ENCODE measurements around the gene LNPEP. TPM values are rescaled to one million over a fixed set of nuclear protein-coding genes. Genes with fewer than 3 reads are reported as not detected.
A peak's percentile ranks its signal among the peaks of the same experiment; 100 is the strongest.

LNPEP gene
- total and polyA plus RNA-seq, 4 donors: 4.6 to 78.9 (median 19.0) TPM

DNA sequence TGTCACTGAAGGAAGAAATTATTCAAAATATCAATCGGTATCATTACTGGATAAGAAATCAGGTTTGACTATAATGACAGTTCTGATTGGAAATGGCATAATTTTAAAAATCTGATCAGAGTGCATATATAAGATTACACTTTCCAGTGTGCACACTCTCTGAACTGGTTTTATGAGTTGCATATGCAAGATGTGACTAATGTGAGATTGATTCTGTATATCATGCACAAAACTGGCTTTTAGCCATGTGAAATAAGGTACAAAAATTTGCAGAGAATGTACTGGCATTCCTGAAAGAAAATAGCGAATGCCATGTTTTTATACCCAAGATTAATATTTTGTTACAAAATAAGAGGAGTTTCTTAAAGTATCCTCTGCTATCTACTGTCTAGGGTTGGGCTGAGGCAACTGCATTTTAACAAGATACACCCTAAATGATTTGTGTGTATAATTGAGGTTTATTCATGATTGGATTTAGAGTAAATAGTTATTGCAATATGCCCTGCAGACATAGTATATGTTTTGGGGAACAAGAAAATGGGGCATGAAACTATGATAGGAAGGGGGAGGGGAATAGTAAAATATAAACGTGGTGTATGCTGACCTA, 70.7 kb downstream of the LNPEP start:
- WGBS, 2 donors: 80 to 84% methylated on average over 3 of the region's 3 CpGs
- Histone ChIP-seq H3K27me3 (ENCODE audit: control insufficient read depth in 3 of 3, insufficient read depth in 3 of 3, low read length in 2 of 3) (no peaks in the 10 kb centered on the region), H3K9ac (ENCODE audit: insufficient read depth in 1 of 2, low read length in 2 of 2) (no peak overlapping the region), H3K36me3 (ENCODE audit: control insufficient read depth in 4 of 4, insufficient read depth in 4 of 4, low read length in 4 of 4) (peaks cover 3 to 20% (median 8%) of the 10 kb centered on the region in 4 donors), H3K4me1 (ENCODE audit: control insufficient read depth in 5 of 5, insufficient read depth in 5 of 5, low read length in 5 of 5) (peaks cover 0 to 8% (median 0%) of the 10 kb centered on the region in 5 donors), H3K4me3 (no peak overlapping the region), H3K9me3 (ENCODE audit: control insufficient read depth in 4 of 4, insufficient read depth in 3 of 4, low read length in 3 of 4) (no peaks in the 10 kb centered on the region), H3K27ac (ENCODE audit: low read depth in 1 of 2, low read length in 1 of 2) (no peak overlapping the region)
- ATAC-seq (ENCODE audit: insufficient read depth, low FRiP score) (no peak), DNase-seq (no peak)
- TF ChIP-seq, protein P1, sequence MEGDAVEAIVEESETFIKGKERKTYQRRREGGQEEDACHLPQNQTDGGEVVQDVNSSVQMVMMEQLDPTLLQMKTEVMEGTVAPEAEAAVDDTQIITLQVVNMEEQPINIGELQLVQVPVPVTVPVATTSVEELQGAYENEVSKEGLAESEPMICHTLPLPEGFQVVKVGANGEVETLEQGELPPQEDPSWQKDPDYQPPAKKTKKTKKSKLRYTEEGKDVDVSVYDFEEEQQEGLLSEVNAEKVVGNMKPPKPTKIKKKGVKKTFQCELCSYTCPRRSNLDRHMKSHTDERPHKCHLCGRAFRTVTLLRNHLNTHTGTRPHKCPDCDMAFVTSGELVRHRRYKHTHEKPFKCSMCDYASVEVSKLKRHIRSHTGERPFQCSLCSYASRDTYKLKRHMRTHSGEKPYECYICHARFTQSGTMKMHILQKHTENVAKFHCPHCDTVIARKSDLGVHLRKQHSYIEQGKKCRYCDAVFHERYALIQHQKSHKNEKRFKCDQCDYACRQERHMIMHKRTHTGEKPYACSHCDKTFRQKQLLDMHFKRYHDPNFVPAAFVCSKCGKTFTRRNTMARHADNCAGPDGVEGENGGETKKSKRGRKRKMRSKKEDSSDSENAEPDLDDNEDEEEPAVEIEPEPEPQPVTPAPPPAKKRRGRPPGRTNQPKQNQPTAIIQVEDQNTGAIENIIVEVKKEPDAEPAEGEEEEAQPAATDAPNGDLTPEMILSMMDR (IDR thresholded peaks at IDR 0.05; ENCODE audit: control extremely low read depth, extremely low read depth): no peak

DNA sequence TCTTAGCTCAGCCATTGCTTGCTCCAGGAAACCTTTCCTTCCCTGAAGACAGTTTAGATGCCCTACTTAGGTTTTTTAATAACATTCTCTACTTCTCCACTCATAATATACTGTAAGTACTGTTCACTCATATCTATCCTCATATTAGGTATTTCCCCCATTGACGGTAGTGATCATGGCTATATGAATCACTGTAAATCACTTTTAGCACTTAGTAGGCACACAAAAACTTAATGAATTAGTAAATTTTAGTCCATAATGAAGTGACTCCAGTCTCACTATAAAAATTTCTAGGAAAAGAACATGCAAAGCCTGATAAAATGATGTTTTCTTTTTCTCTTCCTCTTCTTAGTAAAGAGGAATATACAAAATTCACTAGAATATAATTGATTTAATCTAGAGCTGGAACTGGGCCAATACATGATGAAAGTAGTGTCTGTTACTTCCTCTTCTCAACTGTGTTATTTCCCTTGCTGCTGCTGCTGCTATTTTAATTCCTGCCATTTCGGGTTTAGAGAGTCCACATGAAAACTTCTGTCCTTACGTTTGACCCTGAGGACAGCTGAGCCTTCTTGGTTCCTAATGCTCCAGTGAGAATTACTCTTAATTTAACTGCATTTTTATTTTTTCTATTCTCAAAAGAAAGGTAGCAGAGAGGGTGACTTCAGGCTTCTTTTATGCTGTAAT, 73.5 kb downstream of the LNPEP start:
- Histone ChIP-seq H3K9me3 (ENCODE audit: control insufficient read depth in 4 of 4, insufficient read depth in 3 of 4, low read length in 3 of 4) (no peaks in the 10 kb centered on the region), H3K9ac (ENCODE audit: insufficient read depth in 1 of 2, low read length in 2 of 2) (no peak overlapping the region), H3K27ac (ENCODE audit: low read depth in 1 of 2, low read length in 1 of 2) (no peak overlapping the region), H3K36me3 (ENCODE audit: control insufficient read depth in 4 of 4, insufficient read depth in 4 of 4, low read length in 4 of 4) (peaks cover 6 to 20% (median 9%) of the 10 kb centered on the region in 4 donors), H3K27me3 (ENCODE audit: control insufficient read depth in 3 of 3, insufficient read depth in 3 of 3, low read length in 2 of 3) (no peaks in the 10 kb centered on the region), H3K4me1 (ENCODE audit: control insufficient read depth in 5 of 5, insufficient read depth in 5 of 5, low read length in 5 of 5) (peaks cover 0 to 8% (median 0%) of the 10 kb centered on the region in 5 donors), H3K4me3 (no peak overlapping the region)
- TF ChIP-seq, protein P1 (IDR thresholded peaks at IDR 0.05; ENCODE audit: control extremely low read depth, extremely low read depth): no peak
- 13 to 30% methylated on average over 3 of the region's 3 CpGs for WGBS, 2 donors
- DNase-seq (peak in 2 of 3 donors; percentile 73 to 84), ATAC-seq (ENCODE audit: insufficient read depth, low FRiP score) (no peak)

DNA sequence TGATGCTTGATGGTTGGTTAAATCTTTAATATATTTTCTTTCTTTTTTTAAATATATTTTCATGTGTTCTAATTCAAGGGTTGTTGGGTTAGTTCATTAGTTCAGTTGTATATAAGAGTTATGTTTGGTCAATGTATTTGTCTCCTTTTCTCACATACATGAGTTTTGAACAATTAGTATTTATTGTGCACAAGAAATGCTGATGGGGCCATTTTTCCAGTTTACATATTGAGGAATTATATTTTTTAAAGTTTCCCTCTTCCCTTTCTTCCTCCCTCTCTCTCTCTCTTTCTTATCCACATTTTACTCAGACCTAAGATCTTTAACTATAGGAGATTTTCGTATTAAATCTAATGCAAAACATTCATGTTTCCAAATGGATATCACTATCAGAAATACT, 74.0 kb downstream of the LNPEP start:
- WGBS, 2 donors: 80 to 93% methylated on average over 1 of the region's 1 CpG
- TF ChIP-seq, protein P1 (IDR thresholded peaks at IDR 0.05; ENCODE audit: control extremely low read depth, extremely low read depth): no peak

More for the DNA sequence above, 74.0 kb downstream of the LNPEP start:
- H3K4me3 ChIP-seq: no peak overlapping the region
- H3K36me3 ChIP-seq (ENCODE audit: control insufficient read depth in 4 of 4, insufficient read depth in 4 of 4, low read length in 4 of 4): peaks cover 7 to 21% (median 11%) of the 10 kb centered on the region in 4 donors
- ATAC-seq (ENCODE audit: insufficient read depth, low FRiP score): no peak
- no peaks in the 10 kb centered on the region for H3K27me3 ChIP-seq (ENCODE audit: control insufficient read depth in 3 of 3, insufficient read depth in 3 of 3, low read length in 2 of 3)
- H3K4me1 ChIP-seq (ENCODE audit: control insufficient read depth in 5 of 5, insufficient read depth in 5 of 5, low read length in 5 of 5): peaks cover 0 to 8% (median 0%) of the 10 kb centered on the region in 5 donors
- H3K27ac ChIP-seq (ENCODE audit: low read depth in 1 of 2, low read length in 1 of 2): no peak overlapping the region
- no peak overlapping the region for H3K9ac ChIP-seq (ENCODE audit: insufficient read depth in 1 of 2, low read length in 2 of 2)
- DNase-seq: no peak
- H3K9me3 ChIP-seq (ENCODE audit: control insufficient read depth in 4 of 4, insufficient read depth in 3 of 4, low read length in 3 of 4): no peaks in the 10 kb centered on the region

All from lung (tissue), 12 donors.